GM12891 (cell line): ENCODE results near the gene ZFPM1.

ENCODE experiments used
- POLR2A ChIP-seq: IDR thresholded peaks from 2 replicates; pipeline ENCODE4 v1.6.1; 2011; ENCODE audit warnings: low read depth, low read length, control low read depth
- POU2F2 ChIP-seq: IDR thresholded peaks from 2 replicates; pipeline ENCODE4 v1.6.1; 2011; ENCODE audit warnings: low read depth, mild to moderate bottlenecking, control low read depth, low read length, moderate library complexity

DNA sequence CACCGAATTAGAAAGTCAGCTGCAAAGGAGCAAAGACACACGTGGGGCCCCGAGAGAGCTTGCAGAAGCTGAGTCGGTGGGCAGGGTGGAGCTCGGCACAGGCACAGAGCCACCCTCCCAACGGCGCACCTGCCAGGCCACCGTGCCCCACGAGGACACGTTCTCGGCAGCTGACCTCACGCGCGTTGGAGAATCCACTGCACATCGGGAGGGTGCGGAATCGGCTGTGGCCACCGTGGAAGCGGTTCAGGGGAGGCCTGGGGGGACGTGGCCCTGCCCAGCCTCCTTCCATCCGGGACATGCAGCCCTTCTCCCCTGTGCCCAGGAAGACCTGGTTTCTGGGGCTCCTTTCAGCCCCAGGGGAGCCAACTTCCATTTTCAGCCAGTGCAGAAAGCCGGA lies 20.9 kb upstream of the ZFPM1 start:
- TF ChIP-seq POU2F2: no peak
- TF ChIP-seq POLR2A: no peak
